OCI-LY1 (cell line): ENCODE measurements around the gene EEF1AKMT1.
"Not testable (repeated sequence)": the region's sequence is repeated elsewhere in the genome, so short reads cannot be mapped to it uniquely, and the experiment has no call there.

Experiments used
- H2AFZ ChIP-seq: fragments of 200-600 bp; sonication (generic), shearing (Covaris generic); 2 replicates; pipeline ENCODE4 v1.6.0; 2014; ENCODE audit warnings: antibody characterized with exemption, mild to moderate bottlenecking, low read length
- H3F3A ChIP-seq: fragments of 200-600 bp; sonication (generic), shearing (Covaris generic); 2 replicates; pipeline ENCODE4 v1.6.0; 2014; ENCODE audit warnings: mild to moderate bottlenecking, antibody characterized with exemption, low read length, moderate library complexity; ENCODE audit not compliant: insufficient read depth
- H3K27ac ChIP-seq: fragments of 200-600 bp; sonication (generic); 2 replicates; pipeline ENCODE4 v1.5.1; 2014; ENCODE audit warnings: low read length, mixed run types, mild to moderate bottlenecking, low read depth; ENCODE audit not compliant: poor library complexity, severe bottlenecking
- H3K27me3 ChIP-seq: fragments of 200-600 bp; sonication (generic); 2 replicates; pipeline ENCODE4 v1.6.0; 2014; ENCODE audit warnings: antibody characterized with exemption, mild to moderate bottlenecking, low read length, moderate library complexity; ENCODE audit not compliant: insufficient read depth
- H3K36me3 ChIP-seq: fragments of 200-600 bp; sonication (generic); 2 replicates; pipeline ENCODE4 v1.6.1; 2014; ENCODE audit warnings: mild to moderate bottlenecking, antibody characterized with exemption, low read length, moderate library complexity, mixed read lengths; ENCODE audit not compliant: insufficient read depth
- H3K4me1 ChIP-seq: fragments of 200-600 bp; sonication (generic); 2 replicates; pipeline ENCODE4 v1.5.1; 2014; ENCODE audit warnings: mild to moderate bottlenecking, low read length, moderate library complexity; ENCODE audit not compliant: insufficient read depth, severe bottlenecking
- H3K4me2 ChIP-seq: fragments of 200-600 bp; sonication (generic), shearing (Covaris generic); 2 replicates; pipeline ENCODE4 v1.6.1; 2014; ENCODE audit warnings: low read length
- H3K4me3 ChIP-seq: fragments of 200-600 bp; sonication (generic); 2 replicates; pipeline ENCODE4 v1.5.1; 2014; ENCODE audit warnings: low read length, low read depth, mild to moderate bottlenecking, mixed read lengths; ENCODE audit not compliant: poor library complexity, severe bottlenecking
- H3K79me2 ChIP-seq: fragments of 200-600 bp; shearing (Covaris generic); 2 replicates; pipeline ENCODE4 v1.6.1; 2016; ENCODE audit warnings: mixed run types, low read length, mixed read lengths; ENCODE audit not compliant: insufficient read depth
- H3K9ac ChIP-seq: fragments of 200-600 bp; sonication (generic), shearing (Covaris generic); 2 replicates; pipeline ENCODE4 v1.6.1; 2014; ENCODE audit warnings: mild to moderate bottlenecking, low read length, mixed read lengths
- H3K9me2 ChIP-seq: fragments of 200-600 bp; sonication (generic), shearing (Covaris generic); 2 replicates; pipeline ENCODE4 v1.6.1; 2014; ENCODE audit warnings: low read depth, mild to moderate bottlenecking, low read length, mixed read lengths
- H3K9me3 ChIP-seq: fragments of 200-600 bp; shearing (Covaris generic); 2 replicates; pipeline ENCODE4 v1.6.1; 2014; ENCODE audit warnings: low read length, mixed read lengths
- H4K20me1 ChIP-seq: fragments of 200-600 bp; sonication (generic), shearing (Covaris generic); 2 replicates; pipeline ENCODE4 v1.6.0; 2016; ENCODE audit warnings: mild to moderate bottlenecking, low read length; ENCODE audit not compliant: insufficient read depth
- EZH2 ChIP-seq: fragments of 200-600 bp; sonication (generic), shearing (Covaris generic); IDR thresholded peaks from 2 replicates; pipeline ENCODE4 v1.8.0; 2017; ENCODE audit warnings: borderline replicate concordance, mixed run types, mild to moderate bottlenecking, antibody characterized with exemption, low read length, moderate library complexity, mixed read lengths
- TF ChIP-seq, protein P1 (sequence below): fragments of 200-600 bp; sonication (generic), shearing (Covaris generic); IDR thresholded peaks from 2 replicates; pipeline ENCODE4 v1.5.1; 2017; ENCODE audit warnings: mild to moderate bottlenecking, antibody characterized with exemption, low read length, moderate library complexity, mixed read lengths

Gene EEF1AKMT1

DNA sequence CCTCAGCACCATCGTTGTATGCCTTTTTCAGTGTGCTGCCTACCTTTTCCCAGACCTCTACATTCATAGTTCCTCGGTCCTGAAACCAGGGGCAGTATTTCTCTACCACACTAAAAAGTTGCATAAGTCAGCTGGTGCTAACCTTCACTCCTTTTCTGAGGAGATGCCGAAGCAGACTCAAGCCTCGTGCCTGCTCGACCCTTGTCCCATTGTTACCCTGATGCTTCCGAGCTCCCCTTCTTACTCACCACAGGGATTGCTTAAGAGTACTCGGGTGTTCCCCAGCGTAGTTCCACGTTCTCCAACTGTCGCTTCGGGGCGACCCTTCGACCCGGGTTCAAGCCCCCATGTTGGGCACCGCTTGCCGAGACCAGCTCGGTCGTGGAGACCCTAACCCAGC, 89.2 kb downstream of the EEF1AKMT1 start:
- no peak overlapping the region for H2AFZ ChIP-seq
- no peak overlapping the region for H3K4me3 ChIP-seq
- H4K20me1 ChIP-seq: no peaks in the 10 kb centered on the region
- H3K79me2 ChIP-seq: no peaks in the 10 kb centered on the region
- no peaks in the 10 kb centered on the region for H3F3A ChIP-seq
- H3K36me3 ChIP-seq: no peaks in the 10 kb centered on the region
- H3K4me1 ChIP-seq: no peaks in the 10 kb centered on the region
- H3K9ac ChIP-seq: no peak overlapping the region
- no peaks in the 10 kb centered on the region for H3K27me3 ChIP-seq
- no peak overlapping the region for H3K27ac ChIP-seq
- H3K4me2 ChIP-seq: no peak overlapping the region
- no peaks in the 10 kb centered on the region for H3K9me2 ChIP-seq
- H3K9me3 ChIP-seq: no peaks in the 10 kb centered on the region
- TF ChIP-seq, protein P1, sequence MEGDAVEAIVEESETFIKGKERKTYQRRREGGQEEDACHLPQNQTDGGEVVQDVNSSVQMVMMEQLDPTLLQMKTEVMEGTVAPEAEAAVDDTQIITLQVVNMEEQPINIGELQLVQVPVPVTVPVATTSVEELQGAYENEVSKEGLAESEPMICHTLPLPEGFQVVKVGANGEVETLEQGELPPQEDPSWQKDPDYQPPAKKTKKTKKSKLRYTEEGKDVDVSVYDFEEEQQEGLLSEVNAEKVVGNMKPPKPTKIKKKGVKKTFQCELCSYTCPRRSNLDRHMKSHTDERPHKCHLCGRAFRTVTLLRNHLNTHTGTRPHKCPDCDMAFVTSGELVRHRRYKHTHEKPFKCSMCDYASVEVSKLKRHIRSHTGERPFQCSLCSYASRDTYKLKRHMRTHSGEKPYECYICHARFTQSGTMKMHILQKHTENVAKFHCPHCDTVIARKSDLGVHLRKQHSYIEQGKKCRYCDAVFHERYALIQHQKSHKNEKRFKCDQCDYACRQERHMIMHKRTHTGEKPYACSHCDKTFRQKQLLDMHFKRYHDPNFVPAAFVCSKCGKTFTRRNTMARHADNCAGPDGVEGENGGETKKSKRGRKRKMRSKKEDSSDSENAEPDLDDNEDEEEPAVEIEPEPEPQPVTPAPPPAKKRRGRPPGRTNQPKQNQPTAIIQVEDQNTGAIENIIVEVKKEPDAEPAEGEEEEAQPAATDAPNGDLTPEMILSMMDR: no peak
- no peak for TF ChIP-seq EZH2

DNA sequence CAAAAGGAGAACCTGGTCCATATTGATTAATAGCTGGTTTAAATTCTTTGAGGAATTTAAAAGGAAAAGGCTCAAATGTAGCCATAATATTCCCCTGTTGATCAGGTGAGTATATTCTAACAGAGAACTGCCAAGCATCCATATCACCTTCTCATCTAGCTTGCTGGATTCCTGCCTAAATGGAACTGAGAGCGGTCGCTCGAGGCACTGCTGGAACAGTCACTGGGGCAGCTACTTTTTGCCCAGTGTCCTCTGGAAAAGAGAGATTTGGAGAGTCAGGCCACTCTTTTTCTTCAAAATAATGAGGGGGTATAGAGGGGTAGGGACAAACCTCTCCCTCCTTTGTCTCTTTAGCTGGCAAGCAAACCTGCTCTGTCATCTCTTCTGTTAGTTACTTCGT, 89.7 kb downstream of the EEF1AKMT1 start:
- Histone ChIP-seq H3K27ac (no peak overlapping the region), H3F3A (no peaks in the 10 kb centered on the region), H4K20me1 (no peaks in the 10 kb centered on the region), H3K4me3 (no peak overlapping the region), H3K9me2 (no peaks in the 10 kb centered on the region), H3K4me1 (no peaks in the 10 kb centered on the region), H3K79me2 (no peaks in the 10 kb centered on the region), H3K4me2 (no peak overlapping the region), H3K27me3 (no peaks in the 10 kb centered on the region), H3K9ac (no peak overlapping the region), H3K36me3 (no peaks in the 10 kb centered on the region), H3K9me3 (no peaks in the 10 kb centered on the region), H2AFZ (no peak overlapping the region)
- TF ChIP-seq, protein P1: no peak
- TF ChIP-seq EZH2: no peak

DNA sequence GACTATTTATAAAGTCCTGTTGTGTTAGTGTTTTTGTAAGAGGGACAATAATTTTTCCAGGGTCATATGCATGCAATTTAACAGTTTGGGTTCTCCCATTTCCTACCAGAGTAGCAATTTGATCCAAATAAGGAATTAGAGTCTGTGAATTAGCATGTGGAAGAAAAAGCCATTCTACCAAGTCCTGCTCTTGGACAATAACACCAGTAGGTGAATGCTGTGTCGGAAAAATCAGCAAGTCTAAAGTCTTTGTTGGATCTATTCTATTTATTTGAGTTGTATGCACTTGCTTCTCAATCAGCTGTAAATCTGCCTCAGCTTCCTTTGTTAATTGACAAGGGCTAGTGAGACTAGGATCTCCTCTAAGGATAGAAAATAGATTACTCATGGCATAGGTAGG, 91.7 kb downstream of the EEF1AKMT1 start:
- Histone ChIP-seq H3K9ac (no peak overlapping the region), H3K9me2 (no peaks in the 10 kb centered on the region), H3K4me2 (no peak overlapping the region), H3K27ac (no peak overlapping the region), H3K4me3 (no peak overlapping the region), H4K20me1 (no peaks in the 10 kb centered on the region), H3K9me3 (no peaks in the 10 kb centered on the region), H3F3A (no peaks in the 10 kb centered on the region), H3K79me2 (no peaks in the 10 kb centered on the region), H3K27me3 (no peaks in the 10 kb centered on the region), H2AFZ (no peak overlapping the region), H3K4me1 (no peaks in the 10 kb centered on the region), H3K36me3 (no peaks in the 10 kb centered on the region)
- TF ChIP-seq, protein P1: no peak
- TF ChIP-seq EZH2: no peak

DNA sequence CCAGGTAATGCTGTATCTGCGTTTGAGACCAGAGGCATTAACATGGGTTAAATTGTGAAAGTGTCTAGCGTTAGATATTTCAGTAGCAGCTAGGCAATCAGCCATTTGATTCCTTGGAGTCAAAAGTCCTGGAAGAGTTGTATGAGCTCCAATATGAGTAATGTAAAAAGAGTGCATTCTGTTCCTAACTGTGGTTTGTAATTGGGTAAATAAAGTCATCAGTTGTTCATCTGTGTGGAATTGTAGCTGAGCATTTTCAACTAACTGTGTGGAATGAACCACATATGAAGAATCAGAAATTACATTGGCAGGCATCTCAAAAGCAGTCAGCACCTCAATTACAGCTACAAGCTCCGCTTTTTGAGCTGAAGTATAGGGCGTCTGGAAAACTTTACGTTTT, 92.3 kb downstream of the EEF1AKMT1 start:
- not testable (repeated sequence) for H3F3A ChIP-seq, H3K4me3 ChIP-seq, H3K4me1 ChIP-seq, H3K9ac ChIP-seq, H2AFZ ChIP-seq, H3K36me3 ChIP-seq, H3K79me2 ChIP-seq, H3K27me3 ChIP-seq, H3K27ac ChIP-seq, H3K4me2 ChIP-seq, H3K9me2 ChIP-seq, H4K20me1 ChIP-seq, H3K9me3 ChIP-seq
